AG04449 (cell line): ENCODE data around the gene RNASET2.

ENCODE experiments used
- CTCF ChIA-PET: fragments of 350-600 bp; formaldehyde crosslinking; extraction: SDS; loops from one replicate; lab custom pipeline; 2021; ENCODE audit warnings: antibody characterized with exemption; lab: Yijun Ruan, JAX
- POLR2A ChIA-PET: fragments of 400-600, 350-600 bp; formaldehyde crosslinking; extraction: SDS; loops from one replicate; lab custom pipeline; 2020; ENCODE audit warnings: antibody characterized with exemption, inconsistent platforms; lab: Yijun Ruan, JAX
- DNase-seq: peaks from one replicate; pipeline ENCODE4 v3.0.0-alpha.2; 2010; ENCODE audit warnings: low read depth, low spot score
- H3K4me3 ChIP-seq: 2 replicates; pipeline ENCODE4 v1.5.1; 2011; ENCODE audit warnings: low read depth, mild to moderate bottlenecking, control low read depth, low read length
- CTCF ChIP-seq: IDR thresholded peaks from one replicate; pipeline ENCODE4 v1.5.1; 2011; ENCODE audit warnings: mild to moderate bottlenecking, moderate library complexity, low read length, control low read depth, inconsistent platforms; ENCODE audit not compliant: insufficient read depth; ENCODE audit errors: missing control alignments

Gene RNASET2

GRCh38 chr6:166998256-166999144 lies 42.1 kb upstream of the RNASET2 start:
- TF ChIP-seq CTCF, result no peak
- CTCF ChIA-PET, result interaction anchor here (1.2 to 3.5 kb wide), 4 partner anchors 10 to 224 kb away, joined by 3 to 33 read pairs (median 4); no protein-coding TSS in a partner anchor
- POLR2A ChIA-PET, result interaction anchor here (1.4 kb wide), 1 partner anchor 42 kb away, joined by 4 read pairs; the partner anchor contains the start of gene RNASET2
- no peak for DNase-seq
- peak overlapping the region; percentile 83 for H3K4me3 ChIP-seq

DNA sequence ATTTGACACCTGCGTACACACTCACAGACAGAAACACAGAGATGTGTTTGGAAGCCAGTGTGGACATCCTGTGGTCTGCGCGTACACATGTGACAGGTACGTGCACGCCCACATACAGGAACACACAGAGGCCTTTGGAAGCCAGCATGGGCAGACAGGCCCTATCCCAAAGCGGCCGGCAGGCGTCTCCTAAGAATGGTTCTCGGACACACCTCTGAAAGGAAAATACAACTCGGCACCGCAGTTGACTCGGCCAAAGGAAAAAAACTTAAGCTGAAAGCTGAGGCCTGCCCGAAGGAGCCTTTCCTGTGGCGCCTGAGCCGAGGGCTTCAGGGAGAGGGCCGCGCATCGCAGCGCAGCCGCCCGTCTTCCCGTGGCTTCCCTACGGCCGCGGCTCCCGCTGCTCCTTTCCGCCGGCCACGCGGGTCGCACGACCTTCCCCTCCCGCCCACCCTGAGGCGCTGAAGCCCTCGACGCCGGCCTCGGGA lies 41.5 kb upstream of the RNASET2 start:
- ChIA-PET POLR2A (no interaction called here), CTCF (interaction anchor here (1.2 to 3.5 kb wide), 3 partner anchors 9 to 223 kb away, joined by 3 to 33 read pairs (median 4); no protein-coding TSS in a partner anchor)
- H3K4me3 ChIP-seq, result peak overlapping the region; percentile 83
- peak; percentile 58 for TF ChIP-seq CTCF
- no peak for DNase-seq

DNA sequence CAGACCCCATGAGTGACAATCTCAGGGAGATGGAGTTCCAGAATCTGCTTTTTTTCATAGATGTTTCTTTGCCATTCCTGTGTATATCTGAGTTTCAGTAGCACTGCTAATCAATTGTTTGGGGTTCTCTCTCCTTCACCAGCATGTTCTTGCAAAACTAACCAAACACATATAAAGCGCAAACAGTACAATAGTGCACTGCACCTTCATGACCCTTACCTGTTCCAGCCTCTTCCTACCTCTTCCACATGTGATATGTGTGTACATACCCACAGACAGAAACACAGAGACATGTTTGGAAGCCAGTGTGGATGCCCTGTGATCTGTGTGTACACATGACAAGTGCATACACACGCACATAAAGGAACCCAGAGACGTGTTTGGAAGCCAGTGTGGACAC lies 41.0 kb upstream of the RNASET2 start:
- TF ChIP-seq CTCF, result no peak
- CTCF ChIA-PET, result interaction anchor here (1.3 to 3.5 kb wide), 2 partner anchors 8 to 9 kb away, joined by 3 to 33 read pairs; no protein-coding TSS in a partner anchor
- POLR2A ChIA-PET, result no interaction called here
- H3K4me3 ChIP-seq, result peak overlapping the region; percentile 83
- no peak for DNase-seq

DNA sequence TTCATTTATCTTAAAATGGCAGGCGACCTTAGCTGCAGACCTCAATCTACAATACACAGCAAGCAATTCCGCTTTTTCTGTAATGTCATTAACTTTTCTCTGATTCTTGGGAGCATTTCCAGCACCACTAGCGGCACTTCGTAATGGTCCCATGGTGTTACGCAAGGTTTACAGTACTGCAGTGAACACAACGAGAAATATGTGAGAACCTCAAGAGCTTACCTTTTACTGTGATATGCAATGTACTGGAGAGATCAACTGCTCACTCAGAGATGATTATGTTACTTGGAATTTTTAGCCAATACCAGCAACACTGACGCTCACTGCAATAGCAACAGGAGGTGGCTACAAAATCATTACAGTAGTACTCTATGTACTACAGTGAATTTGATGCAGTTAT lies 40.1 kb upstream of the RNASET2 start:
- POLR2A ChIA-PET, result no interaction called here
- no peak for DNase-seq
- no peak for TF ChIP-seq CTCF
- no peak overlapping the region for H3K4me3 ChIP-seq
- CTCF ChIA-PET, result interaction anchor here (1.3 to 1.6 kb wide), 3 partner anchors 8 to 209 kb away, joined by 3 read pairs; no protein-coding TSS in a partner anchor

- POLR2A ChIA-PET, result no interaction called here
- peak; percentile 51 for TF ChIP-seq CTCF
- no peak for DNase-seq
- CTCF ChIA-PET, result interaction anchor here (0.8 to 6.7 kb wide), 30 partner anchors 10 to 676 kb away, joined by 3 to 163 read pairs (median 4); partner anchors contain the start of genes CEP43 and RNASET2
- H3K4me3 ChIP-seq, result no peak overlapping the region
These were observed 33.2 kb upstream of the RNASET2 start for GRCh38 chr6:166989427-166990032.

DNA sequence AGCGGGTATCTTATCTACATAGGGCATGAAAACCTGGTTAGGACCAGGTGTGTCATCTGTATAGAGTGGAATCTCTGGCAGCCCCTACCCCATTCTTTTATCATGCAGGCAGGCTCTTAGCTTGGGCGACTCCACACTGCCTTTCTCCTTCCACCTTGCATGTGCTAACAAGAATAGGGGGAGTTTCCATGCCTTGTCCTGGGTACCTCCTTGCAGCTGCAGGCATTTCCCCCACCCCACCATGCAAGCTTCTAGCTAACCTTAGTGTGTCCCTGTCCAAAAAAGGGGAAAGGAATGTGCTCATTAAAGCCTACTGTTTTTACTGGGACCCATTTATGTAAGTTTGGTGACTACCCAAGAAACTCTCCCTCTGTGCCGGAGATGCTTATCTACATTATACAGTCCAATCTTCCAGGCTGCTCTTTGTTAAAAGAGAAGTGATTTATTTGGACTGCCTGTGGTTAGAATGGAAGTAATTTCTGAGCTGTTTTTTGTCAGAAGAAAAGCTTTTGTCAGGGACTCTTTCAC lies 32.4 kb upstream of the RNASET2 start:
- CTCF ChIA-PET, result interaction anchor here (0.8 to 6.7 kb wide), 25 partner anchors 8 to 675 kb away, joined by 3 to 163 read pairs (median 4); partner anchors contain the start of genes CEP43 and RNASET2
- H3K4me3 ChIP-seq, result no peak overlapping the region
- TF ChIP-seq CTCF, result no peak
- POLR2A ChIA-PET, result no interaction called here
- no peak for DNase-seq
